Measurements from ENCODE around the gene OLIG2. TPM values are rescaled to one million over a fixed set of nuclear protein-coding genes. Genes with fewer than 3 reads are reported as not detected.

OLIG2 gene
- polyA plus RNA-seq, 2 donors, result not detected

- no peak overlapping the region for H3K4me3 ChIP-seq (ENCODE audit: low read depth in 1 of 2, low read length in 2 of 2)
- 47 to 56% methylated on average over 3 of the region's 3 CpGs for WGBS, 2 donors
- H3K9me3 ChIP-seq (ENCODE audit: control insufficient read depth in 2 of 2, insufficient read depth in 1 of 2, low read depth in 1 of 2, low read length in 1 of 2), result no peaks in the 10 kb centered on the region
- no peaks in the 10 kb centered on the region for H3K36me3 ChIP-seq (ENCODE audit: control insufficient read depth in 2 of 2, insufficient read depth in 2 of 2, low read length in 1 of 2)
- no peaks in the 10 kb centered on the region for H3K4me1 ChIP-seq (ENCODE audit: control insufficient read depth in 2 of 2, insufficient read depth in 2 of 2, low read length in 1 of 2)
- no peaks in the 10 kb centered on the region for H3K27me3 ChIP-seq (ENCODE audit: control insufficient read depth in 1 of 2, insufficient read depth in 2 of 2, low read length in 2 of 2)
- no peak overlapping the region for H3K27ac ChIP-seq (ENCODE audit: low read depth in 2 of 2, low read length in 1 of 2)
These were observed 31.4 kb upstream of the OLIG2 start for GRCh38 chr21:32994305-32994704.

- H3K27ac ChIP-seq (ENCODE audit: low read depth in 2 of 2, low read length in 1 of 2), result no peak overlapping the region
- H3K9me3 ChIP-seq (ENCODE audit: control insufficient read depth in 2 of 2, insufficient read depth in 1 of 2, low read depth in 1 of 2, low read length in 1 of 2), result no peaks in the 10 kb centered on the region
- WGBS, 2 donors, result 73 to 90% methylated on average over 3 of the region's 3 CpGs
- no peak overlapping the region for H3K4me3 ChIP-seq (ENCODE audit: low read depth in 1 of 2, low read length in 2 of 2)
- no peaks in the 10 kb centered on the region for H3K27me3 ChIP-seq (ENCODE audit: control insufficient read depth in 1 of 2, insufficient read depth in 2 of 2, low read length in 2 of 2)
- H3K36me3 ChIP-seq (ENCODE audit: control insufficient read depth in 2 of 2, insufficient read depth in 2 of 2, low read length in 1 of 2), result peaks cover 0 to 3% of the 10 kb centered on the region in 2 donors
- no peaks in the 10 kb centered on the region for H3K4me1 ChIP-seq (ENCODE audit: control insufficient read depth in 2 of 2, insufficient read depth in 2 of 2, low read length in 1 of 2)
These were observed 18.0 kb upstream of the OLIG2 start for GRCh38 chr21:33007747-33008146.

- no peaks in the 10 kb centered on the region for H3K27me3 ChIP-seq (ENCODE audit: control insufficient read depth in 1 of 2, insufficient read depth in 2 of 2, low read length in 2 of 2)
- WGBS, 2 donors, result 50 to 58% methylated on average over 3 of the region's 3 CpGs
These were observed 17.2 kb upstream of the OLIG2 start for GRCh38 chr21:33008333-33009051.

GRCh38 chr21:33010931-33011330, 14.8 kb upstream of the OLIG2 start:
- Histone ChIP-seq H3K4me3 (ENCODE audit: low read depth in 1 of 2, low read length in 2 of 2) (no peak overlapping the region), H3K27me3 (ENCODE audit: control insufficient read depth in 1 of 2, insufficient read depth in 2 of 2, low read length in 2 of 2) (no peaks in the 10 kb centered on the region), H3K36me3 (ENCODE audit: control insufficient read depth in 2 of 2, insufficient read depth in 2 of 2, low read length in 1 of 2) (peaks cover 0 to 3% of the 10 kb centered on the region in 2 donors), H3K4me1 (ENCODE audit: control insufficient read depth in 2 of 2, insufficient read depth in 2 of 2, low read length in 1 of 2) (no peaks in the 10 kb centered on the region), H3K27ac (ENCODE audit: low read depth in 2 of 2, low read length in 1 of 2) (no peak overlapping the region), H3K9me3 (ENCODE audit: control insufficient read depth in 2 of 2, insufficient read depth in 1 of 2, low read depth in 1 of 2, low read length in 1 of 2) (peaks cover 0 to 5% of the 10 kb centered on the region in 2 donors)
- WGBS, 2 donors, result 89 to 94% methylated on average over 1 of the region's 1 CpG

More at GRCh38 chr21:33008333-33009051, 17.2 kb upstream of the OLIG2 start:
- Histone ChIP-seq H3K4me3 (ENCODE audit: low read depth in 1 of 2, low read length in 2 of 2) (no peak overlapping the region), H3K9me3 (ENCODE audit: control insufficient read depth in 2 of 2, insufficient read depth in 1 of 2, low read depth in 1 of 2, low read length in 1 of 2) (no peaks in the 10 kb centered on the region), H3K36me3 (ENCODE audit: control insufficient read depth in 2 of 2, insufficient read depth in 2 of 2, low read length in 1 of 2) (peaks cover 0 to 3% of the 10 kb centered on the region in 2 donors), H3K27ac (ENCODE audit: low read depth in 2 of 2, low read length in 1 of 2) (no peak overlapping the region), H3K4me1 (ENCODE audit: control insufficient read depth in 2 of 2, insufficient read depth in 2 of 2, low read length in 1 of 2) (no peaks in the 10 kb centered on the region)

GRCh38 chr21:33011462-33011861, 14.3 kb upstream of the OLIG2 start:
- Histone ChIP-seq H3K27me3 (ENCODE audit: control insufficient read depth in 1 of 2, insufficient read depth in 2 of 2, low read length in 2 of 2) (no peaks in the 10 kb centered on the region), H3K9me3 (ENCODE audit: control insufficient read depth in 2 of 2, insufficient read depth in 1 of 2, low read depth in 1 of 2, low read length in 1 of 2) (peaks cover 0 to 5% of the 10 kb centered on the region in 2 donors), H3K27ac (ENCODE audit: low read depth in 2 of 2, low read length in 1 of 2) (no peak overlapping the region), H3K4me1 (ENCODE audit: control insufficient read depth in 2 of 2, insufficient read depth in 2 of 2, low read length in 1 of 2) (no peaks in the 10 kb centered on the region), H3K4me3 (ENCODE audit: low read depth in 1 of 2, low read length in 2 of 2) (no peak overlapping the region), H3K36me3 (ENCODE audit: control insufficient read depth in 2 of 2, insufficient read depth in 2 of 2, low read length in 1 of 2) (peaks cover 0 to 3% of the 10 kb centered on the region in 2 donors)
- WGBS, 2 donors, result 65 to 68% methylated on average over 3 of the region's 3 CpGs

- Histone ChIP-seq H3K4me3 (ENCODE audit: low read depth in 1 of 2, low read length in 2 of 2) (no peak overlapping the region), H3K27me3 (ENCODE audit: control insufficient read depth in 1 of 2, insufficient read depth in 2 of 2, low read length in 2 of 2) (no peaks in the 10 kb centered on the region), H3K9me3 (ENCODE audit: control insufficient read depth in 2 of 2, insufficient read depth in 1 of 2, low read depth in 1 of 2, low read length in 1 of 2) (peaks cover 0 to 5% of the 10 kb centered on the region in 2 donors), H3K27ac (ENCODE audit: low read depth in 2 of 2, low read length in 1 of 2) (no peak overlapping the region), H3K4me1 (ENCODE audit: control insufficient read depth in 2 of 2, insufficient read depth in 2 of 2, low read length in 1 of 2) (no peaks in the 10 kb centered on the region), H3K36me3 (ENCODE audit: control insufficient read depth in 2 of 2, insufficient read depth in 2 of 2, low read length in 1 of 2) (no peaks in the 10 kb centered on the region)
- WGBS, 2 donors, result 58 to 63% methylated on average over 3 of the region's 3 CpGs
These were observed 12.1 kb upstream of the OLIG2 start for GRCh38 chr21:33013626-33014025.

GRCh38 chr21:33014331-33014730, 11.4 kb upstream of the OLIG2 start:
- Histone ChIP-seq H3K9me3 (ENCODE audit: control insufficient read depth in 2 of 2, insufficient read depth in 1 of 2, low read depth in 1 of 2, low read length in 1 of 2) (peaks cover 0 to 5% of the 10 kb centered on the region in 2 donors), H3K4me3 (ENCODE audit: low read depth in 1 of 2, low read length in 2 of 2) (no peak overlapping the region), H3K4me1 (ENCODE audit: control insufficient read depth in 2 of 2, insufficient read depth in 2 of 2, low read length in 1 of 2) (no peaks in the 10 kb centered on the region), H3K36me3 (ENCODE audit: control insufficient read depth in 2 of 2, insufficient read depth in 2 of 2, low read length in 1 of 2) (no peaks in the 10 kb centered on the region), H3K27me3 (ENCODE audit: control insufficient read depth in 1 of 2, insufficient read depth in 2 of 2, low read length in 2 of 2) (peaks cover 0 to 5% of the 10 kb centered on the region in 2 donors), H3K27ac (ENCODE audit: low read depth in 2 of 2, low read length in 1 of 2) (no peak overlapping the region)
- WGBS, 2 donors, result 73% methylated on average over 2 of the region's 2 CpGs

- no peaks in the 10 kb centered on the region for H3K36me3 ChIP-seq (ENCODE audit: control insufficient read depth in 2 of 2, insufficient read depth in 2 of 2, low read length in 1 of 2)
- WGBS, 2 donors, result 19 to 38% methylated on average over 4 of the region's 4 CpGs
- peaks cover 0 to 5% of the 10 kb centered on the region in 2 donors for H3K9me3 ChIP-seq (ENCODE audit: control insufficient read depth in 2 of 2, insufficient read depth in 1 of 2, low read depth in 1 of 2, low read length in 1 of 2)
- no peak overlapping the region for H3K4me3 ChIP-seq (ENCODE audit: low read depth in 1 of 2, low read length in 2 of 2)
- H3K27me3 ChIP-seq (ENCODE audit: control insufficient read depth in 1 of 2, insufficient read depth in 2 of 2, low read length in 2 of 2), result peaks cover 0 to 5% of the 10 kb centered on the region in 2 donors
- H3K4me1 ChIP-seq (ENCODE audit: control insufficient read depth in 2 of 2, insufficient read depth in 2 of 2, low read length in 1 of 2), result peaks cover 0 to 1% of the 10 kb centered on the region in 2 donors
- H3K27ac ChIP-seq (ENCODE audit: low read depth in 2 of 2, low read length in 1 of 2), result no peak overlapping the region
These were observed 10.6 kb upstream of the OLIG2 start for GRCh38 chr21:33015096-33015495.

- Histone ChIP-seq H3K27me3 (ENCODE audit: control insufficient read depth in 1 of 2, insufficient read depth in 2 of 2, low read length in 2 of 2) (peaks cover 3 to 5% of the 10 kb centered on the region in 2 donors), H3K4me3 (ENCODE audit: low read depth in 1 of 2, low read length in 2 of 2) (no peak overlapping the region), H3K4me1 (ENCODE audit: control insufficient read depth in 2 of 2, insufficient read depth in 2 of 2, low read length in 1 of 2) (peaks cover 0 to 3% of the 10 kb centered on the region in 2 donors), H3K9me3 (ENCODE audit: control insufficient read depth in 2 of 2, insufficient read depth in 1 of 2, low read depth in 1 of 2, low read length in 1 of 2) (peaks cover 0 to 5% of the 10 kb centered on the region in 2 donors), H3K36me3 (ENCODE audit: control insufficient read depth in 2 of 2, insufficient read depth in 2 of 2, low read length in 1 of 2) (no peaks in the 10 kb centered on the region), H3K27ac (ENCODE audit: low read depth in 2 of 2, low read length in 1 of 2) (no peak overlapping the region)
- 80 to 85% methylated on average over 3 of the region's 3 CpGs for WGBS, 2 donors
These were observed 10.0 kb upstream of the OLIG2 start for GRCh38 chr21:33015756-33016155.

Data from esophagus (tissue), 2 donors.